ENCODE measurements around the gene FUT6. TPM values are rescaled to one million over a fixed set of nuclear protein-coding genes. Genes with fewer than 3 reads are reported as not detected.
A peak's percentile ranks its signal among the peaks of the same experiment; 100 is the strongest.
"Not testable (repeated sequence)": the region's sequence is repeated elsewhere in the genome, so short reads cannot be mapped to it uniquely, and the experiment has no call there.

FUT6 gene
- total RNA-seq, 1 experiment from 2014 or later = not detected

- no peaks in the 10 kb centered on the region for H3K9me3 ChIP-seq (ENCODE audit: low read depth, low read length, poor library complexity, severe bottlenecking)
- no peak overlapping the region for H3K4me3 ChIP-seq (ENCODE audit: low read depth, low read length, poor library complexity, severe bottlenecking)
- H3K36me3 ChIP-seq (ENCODE audit: insufficient read depth, low read length, poor library complexity, severe bottlenecking) = no peaks in the 10 kb centered on the region
- no peaks in the 10 kb centered on the region for H3K4me1 ChIP-seq (ENCODE audit: insufficient read depth, low read length, poor library complexity, severe bottlenecking)
- BruUV-seq (replicated peaks) = no TSS peak
- CTCF ChIA-PET = no interaction called here
- intact Hi-C loops (cut with micrococcal nuclease; ENCODE audit: unreplicated experiment) = no loop called here
- H3K27me3 ChIP-seq (replicated peaks; ENCODE audit: insufficient read depth, low read depth, low read length, poor library complexity) = peaks cover 8% of the 10 kb centered on the region
- H3K27ac ChIP-seq (ENCODE audit: low read depth, low read length, poor library complexity, severe bottlenecking) = no peak overlapping the region
- TF ChIP-seq CTCF (conservative IDR thresholded peaks at IDR 0.05; ENCODE audit: low read depth, low read length) (no peak), EZH2 (IDR thresholded peaks at IDR 0.05; ENCODE audit: borderline replicate concordance, low read depth, low read length, poor library complexity, severe bottlenecking) (no peak)
- POLR2A ChIA-PET (ENCODE audit: low non-redundant PET) = no interaction called here
- DNase-seq (ENCODE audit: low spot score) = no peak
These were observed 40.7 kb upstream of the FUT6 start for GRCh38 chr19:5880196-5880595.

- H3K27ac ChIP-seq (ENCODE audit: low read depth, low read length, poor library complexity, severe bottlenecking) = no peak overlapping the region
- POLR2A ChIA-PET (ENCODE audit: low non-redundant PET) = no interaction called here
- TF ChIP-seq CTCF (conservative IDR thresholded peaks at IDR 0.05; ENCODE audit: low read depth, low read length) = no peak
- no peak for TF ChIP-seq EZH2 (IDR thresholded peaks at IDR 0.05; ENCODE audit: borderline replicate concordance, low read depth, low read length, poor library complexity, severe bottlenecking)
These were observed 38.4 kb upstream of the FUT6 start for GRCh38 chr19:5877882-5878281.

GRCh38 chr19:5877427-5877826 is 37.9 kb upstream of the FUT6 start:
- Histone ChIP-seq H3K4me3 (ENCODE audit: low read depth, low read length, poor library complexity, severe bottlenecking) (no peak overlapping the region), H3K4me1 (ENCODE audit: insufficient read depth, low read length, poor library complexity, severe bottlenecking) (no peaks in the 10 kb centered on the region), H3K27ac (ENCODE audit: low read depth, low read length, poor library complexity, severe bottlenecking) (no peak overlapping the region), H3K27me3 (replicated peaks; ENCODE audit: insufficient read depth, low read depth, low read length, poor library complexity) (peaks cover 8% of the 10 kb centered on the region), H3K9me3 (ENCODE audit: low read depth, low read length, poor library complexity, severe bottlenecking) (no peaks in the 10 kb centered on the region), H3K36me3 (ENCODE audit: insufficient read depth, low read length, poor library complexity, severe bottlenecking) (no peaks in the 10 kb centered on the region)
- TF ChIP-seq EZH2 (IDR thresholded peaks at IDR 0.05; ENCODE audit: borderline replicate concordance, low read depth, low read length, poor library complexity, severe bottlenecking) (no peak), CTCF (conservative IDR thresholded peaks at IDR 0.05; ENCODE audit: low read depth, low read length) (no peak)
- no peak for DNase-seq (ENCODE audit: low spot score)
- POLR2A ChIA-PET (ENCODE audit: low non-redundant PET) = no interaction called here
- intact Hi-C loops (cut with micrococcal nuclease; ENCODE audit: unreplicated experiment) = no loop called here
- no TSS peak for BruUV-seq (replicated peaks)
- CTCF ChIA-PET = no interaction called here

More at GRCh38 chr19:5877882-5878281, 38.4 kb upstream of the FUT6 start:
- Histone ChIP-seq H3K36me3 (ENCODE audit: insufficient read depth, low read length, poor library complexity, severe bottlenecking) (no peaks in the 10 kb centered on the region), H3K4me3 (ENCODE audit: low read depth, low read length, poor library complexity, severe bottlenecking) (no peak overlapping the region), H3K9me3 (ENCODE audit: low read depth, low read length, poor library complexity, severe bottlenecking) (no peaks in the 10 kb centered on the region), H3K27me3 (replicated peaks; ENCODE audit: insufficient read depth, low read depth, low read length, poor library complexity) (peaks cover 8% of the 10 kb centered on the region), H3K4me1 (ENCODE audit: insufficient read depth, low read length, poor library complexity, severe bottlenecking) (no peaks in the 10 kb centered on the region)
- no TSS peak for BruUV-seq (replicated peaks)
- no peak for DNase-seq (ENCODE audit: low spot score)
- CTCF ChIA-PET = no interaction called here
- intact Hi-C loops (cut with micrococcal nuclease; ENCODE audit: unreplicated experiment) = no loop called here

GRCh38 chr19:5874496-5874895 is 35.0 kb upstream of the FUT6 start:
- ChIA-PET POLR2A (ENCODE audit: low non-redundant PET) (interaction anchor here (0.6 kb wide), 1 partner anchor 46 kb away, joined by 3 read pairs; no protein-coding TSS in a partner anchor), CTCF (interaction anchor here (0.5 kb wide), 1 partner anchor 1796 kb away, joined by 3 read pairs; no protein-coding TSS in a partner anchor)
- H3K9me3 ChIP-seq (ENCODE audit: low read depth, low read length, poor library complexity, severe bottlenecking); intact Hi-C loops (cut with micrococcal nuclease; ENCODE audit: unreplicated experiment); H3K27ac ChIP-seq (ENCODE audit: low read depth, low read length, poor library complexity, severe bottlenecking); H3K27me3 ChIP-seq (replicated peaks; ENCODE audit: insufficient read depth, low read depth, low read length, poor library complexity); H3K4me1 ChIP-seq (ENCODE audit: insufficient read depth, low read length, poor library complexity, severe bottlenecking); H3K4me3 ChIP-seq (ENCODE audit: low read depth, low read length, poor library complexity, severe bottlenecking); H3K36me3 ChIP-seq (ENCODE audit: insufficient read depth, low read length, poor library complexity, severe bottlenecking); BruUV-seq (replicated peaks): not testable (repeated sequence)
- DNase-seq (ENCODE audit: low spot score) = peak; percentile 39

All from A673 (cell line).